GM18520 (cell line): Measurements from ENCODE around the gene SLC51A.
A peak's percentile ranks its signal among the peaks of the same experiment; 100 is the strongest.
"Not testable (repeated sequence)": the region's sequence is repeated elsewhere in the genome, so short reads cannot be mapped to it uniquely, and the experiment has no call there.

Experiments
- ATAC-seq: cut with Tn5 transposase; IDR thresholded peaks from one replicate; pipeline ENCODE4 v1.9.1; 2021; ENCODE audit not compliant: unreplicated experiment

Gene SLC51A

DNA sequence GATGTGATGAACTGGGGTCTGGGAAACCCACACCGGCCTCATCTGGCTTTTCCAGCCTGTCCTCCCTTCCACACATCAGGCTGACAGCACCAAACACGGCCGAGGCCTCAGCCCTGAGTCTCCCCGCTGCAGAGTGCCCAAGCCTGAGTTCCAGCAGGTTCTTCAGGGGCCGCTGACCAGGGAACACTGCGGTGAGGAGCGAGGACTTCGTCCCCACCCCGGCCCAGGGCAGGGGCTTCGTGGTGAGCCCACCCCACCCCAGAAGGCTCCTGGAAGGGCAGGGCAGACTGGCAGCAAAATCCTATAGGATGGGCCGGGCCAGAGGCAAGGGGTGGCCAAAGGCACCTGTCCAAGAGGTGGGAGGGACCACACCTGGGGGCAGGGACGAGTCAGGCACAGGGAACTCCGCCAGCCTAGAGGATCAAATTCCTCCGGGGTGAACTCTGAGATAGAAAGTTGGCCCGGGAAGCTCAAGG, at the start of gene SLC51A:
TSS of gene SLC51A (plus strand) at position 446 of the 476 bp plus-strand sequence. CDS start 179 bp downstream, outside the sequence.
- ATAC-seq: no peak

DNA sequence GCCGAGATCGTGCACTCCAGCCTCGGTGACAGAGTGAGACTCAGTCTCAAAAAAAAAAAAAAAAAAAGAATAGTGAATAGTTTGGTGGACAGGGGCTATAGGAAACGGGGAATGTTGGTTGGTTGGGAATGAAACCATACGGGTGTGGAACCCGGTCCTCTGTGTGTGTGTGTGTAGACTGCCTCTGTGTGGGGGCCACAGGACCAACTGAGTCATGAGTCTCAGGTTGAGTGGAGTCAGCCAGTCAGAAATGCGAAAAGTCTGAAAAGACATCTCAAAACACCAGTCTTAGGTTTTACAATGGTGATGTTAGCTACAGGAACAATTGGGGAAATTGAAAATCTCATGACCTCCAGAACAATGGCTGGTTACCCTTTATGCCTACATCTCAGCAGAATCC, 49.6 kb upstream of the SLC51A start:
- ATAC-seq: no peak

- ATAC-seq: no peak
These were observed 47.4 kb upstream of the SLC51A start for GRCh38 chr3:196168808-196169391.

DNA sequence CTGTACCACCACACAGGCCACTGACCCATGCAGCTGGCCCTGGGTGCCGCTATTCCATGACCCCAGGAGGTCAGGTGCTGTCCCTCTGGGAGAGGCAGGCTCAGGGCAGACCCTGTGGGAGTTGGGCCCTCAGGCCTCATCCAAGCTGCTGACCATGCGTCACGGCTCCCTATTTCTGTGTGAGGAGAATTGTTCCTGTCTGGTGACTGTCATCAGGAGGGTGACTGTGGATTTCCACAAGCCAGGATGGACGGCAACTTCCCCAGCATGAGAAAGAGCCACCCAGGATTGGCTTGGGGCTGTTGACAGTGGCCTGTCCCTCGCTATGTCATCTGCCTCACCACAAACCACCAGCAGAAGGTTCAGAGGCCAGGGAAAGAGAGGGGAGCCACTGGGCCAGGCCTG, 46.5 kb upstream of the SLC51A start:
- no peak for ATAC-seq

DNA sequence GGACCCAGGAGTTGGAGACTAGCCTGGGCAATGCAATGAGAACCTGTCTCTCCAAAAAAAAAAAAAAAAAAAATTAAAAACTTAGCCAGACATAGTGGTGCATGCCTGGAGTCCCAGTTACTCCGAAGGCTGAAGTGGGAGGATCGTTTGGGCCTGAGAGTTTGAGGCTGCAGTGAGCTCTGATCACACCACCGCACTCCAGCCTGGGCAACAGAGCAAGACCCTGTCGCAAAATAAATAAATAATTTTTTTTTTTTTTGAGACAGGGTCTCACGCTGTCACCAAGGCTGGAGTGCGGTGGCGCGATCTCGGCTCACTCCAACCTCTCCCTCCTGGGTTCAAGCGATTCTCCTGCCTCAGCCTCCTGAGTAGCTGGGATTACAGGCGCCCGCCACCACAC, 46.0 kb upstream of the SLC51A start:
- ATAC-seq: not testable (repeated sequence)

GRCh38 chr3:196174652-196175051, 41.7 kb upstream of the SLC51A start:
- no peak for ATAC-seq

DNA sequence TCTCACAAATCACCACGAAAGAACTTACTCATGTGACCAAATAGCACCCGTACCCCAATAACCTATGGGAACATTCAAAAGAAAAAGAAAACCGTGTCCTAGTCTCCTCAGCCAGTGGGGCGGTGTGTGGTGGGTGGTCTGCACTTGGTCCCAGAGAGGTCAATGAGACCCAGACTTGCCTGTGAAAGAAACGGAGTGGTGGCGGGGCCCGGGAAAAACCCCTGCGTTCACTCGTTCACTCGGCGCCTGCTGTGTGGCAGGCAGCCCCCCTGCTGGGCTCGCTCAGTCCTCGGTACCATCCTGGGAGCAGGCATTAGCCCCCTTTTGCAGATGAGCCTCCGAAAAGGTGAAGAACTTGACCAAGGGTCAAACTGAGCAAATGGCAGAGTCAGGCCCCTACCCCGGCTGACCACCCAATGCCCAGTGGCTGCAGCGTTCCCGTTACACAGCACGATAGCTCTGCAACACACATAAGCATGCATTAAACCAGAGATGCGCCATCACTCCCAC, 41.2 kb upstream of the SLC51A start:
- ATAC-seq: no peak

GRCh38 chr3:196175722-196176121, 40.6 kb upstream of the SLC51A start:
- ATAC-seq: no peak

GRCh38 chr3:196177567-196177966, 38.8 kb upstream of the SLC51A start:
- no peak for ATAC-seq

DNA sequence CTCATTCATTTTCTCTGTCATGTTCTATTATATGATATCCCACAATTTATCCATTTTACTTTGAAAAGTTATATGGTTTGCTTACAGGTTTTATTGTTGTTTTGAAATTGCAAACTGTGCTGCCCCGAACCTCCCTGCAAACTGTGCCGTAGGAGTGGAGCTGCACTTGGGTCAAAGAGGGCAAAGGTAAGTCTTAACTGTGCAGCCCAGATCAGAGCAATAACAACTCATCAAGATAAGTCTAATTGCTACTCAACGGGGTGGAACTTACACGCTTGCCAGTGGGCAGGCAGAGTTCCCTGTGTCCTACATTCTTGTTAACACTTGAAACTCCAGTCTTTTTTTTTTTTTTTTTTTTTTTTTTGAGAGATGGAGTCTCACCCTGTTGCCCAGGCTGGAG, 38.4 kb upstream of the SLC51A start:
- no peak for ATAC-seq

GRCh38 chr3:196178993-196179379, 37.3 kb upstream of the SLC51A start:
- ATAC-seq: no peak

- peak; percentile 62 for ATAC-seq
These were observed 36.7 kb upstream of the SLC51A start for GRCh38 chr3:196179380-196180308.

DNA sequence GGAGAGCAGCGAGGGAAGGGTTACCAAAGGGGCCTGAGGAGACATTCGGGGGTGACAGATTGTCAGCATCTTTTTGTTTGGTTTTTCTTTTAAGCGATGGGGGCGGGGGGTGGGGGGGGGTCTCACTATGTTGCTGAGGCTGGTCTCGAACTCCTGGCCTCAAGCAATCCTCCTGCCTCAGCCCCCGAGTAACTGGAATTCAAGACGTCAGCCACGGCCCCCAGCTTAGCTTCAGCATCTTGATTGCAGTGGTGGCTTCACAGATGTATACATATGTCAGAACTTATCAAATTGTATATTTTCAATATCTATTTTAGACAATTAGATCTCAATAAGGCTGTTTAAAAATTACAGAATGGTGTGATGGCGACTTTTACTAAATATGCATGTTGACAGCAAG, 36.0 kb upstream of the SLC51A start:
- ATAC-seq: no peak

DNA sequence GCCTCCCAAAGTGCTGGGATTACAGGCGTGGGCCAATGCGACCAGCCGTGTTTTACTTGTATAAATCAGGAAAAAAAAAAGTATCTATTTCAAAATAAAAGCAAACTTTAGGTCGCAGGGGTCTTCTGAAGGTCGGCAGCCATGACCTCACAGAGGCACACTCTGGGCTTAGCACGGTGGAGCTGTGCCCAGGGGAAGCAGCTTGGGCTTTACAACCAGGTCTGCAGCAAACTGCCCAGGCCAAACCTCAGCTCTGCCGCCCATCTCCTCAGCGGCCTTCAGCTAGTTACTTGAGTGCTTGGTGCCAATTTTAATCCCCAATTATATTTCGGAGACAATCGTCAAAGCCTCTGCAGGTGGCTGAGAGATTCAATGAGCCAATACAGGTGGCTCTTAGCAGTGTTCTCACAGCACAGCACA, 35.2 kb upstream of the SLC51A start:
- ATAC-seq: no peak

GRCh38 chr3:196184169-196184432, 32.2 kb upstream of the SLC51A start:
- ATAC-seq: not testable (repeated sequence)

DNA sequence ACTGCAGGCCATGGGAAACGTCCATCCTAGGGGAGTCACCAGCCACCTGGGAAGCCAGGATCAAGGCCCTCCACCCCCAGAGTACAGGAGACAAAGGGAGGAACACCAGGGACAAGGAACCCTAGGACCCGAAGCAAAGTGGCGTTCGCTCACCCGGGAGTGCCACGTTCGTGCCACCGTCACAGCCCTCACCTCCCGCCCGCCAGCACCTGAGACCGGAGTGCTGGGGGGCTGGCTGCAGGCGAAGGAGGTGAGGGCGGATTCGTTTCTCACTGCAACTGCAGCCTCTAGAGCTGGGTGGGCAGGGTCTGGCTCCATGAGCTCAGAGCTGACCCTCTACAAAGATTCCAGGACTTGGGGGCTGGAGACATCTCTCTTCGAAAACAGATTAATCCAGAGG, 31.5 kb upstream of the SLC51A start:
- ATAC-seq: no peak

DNA sequence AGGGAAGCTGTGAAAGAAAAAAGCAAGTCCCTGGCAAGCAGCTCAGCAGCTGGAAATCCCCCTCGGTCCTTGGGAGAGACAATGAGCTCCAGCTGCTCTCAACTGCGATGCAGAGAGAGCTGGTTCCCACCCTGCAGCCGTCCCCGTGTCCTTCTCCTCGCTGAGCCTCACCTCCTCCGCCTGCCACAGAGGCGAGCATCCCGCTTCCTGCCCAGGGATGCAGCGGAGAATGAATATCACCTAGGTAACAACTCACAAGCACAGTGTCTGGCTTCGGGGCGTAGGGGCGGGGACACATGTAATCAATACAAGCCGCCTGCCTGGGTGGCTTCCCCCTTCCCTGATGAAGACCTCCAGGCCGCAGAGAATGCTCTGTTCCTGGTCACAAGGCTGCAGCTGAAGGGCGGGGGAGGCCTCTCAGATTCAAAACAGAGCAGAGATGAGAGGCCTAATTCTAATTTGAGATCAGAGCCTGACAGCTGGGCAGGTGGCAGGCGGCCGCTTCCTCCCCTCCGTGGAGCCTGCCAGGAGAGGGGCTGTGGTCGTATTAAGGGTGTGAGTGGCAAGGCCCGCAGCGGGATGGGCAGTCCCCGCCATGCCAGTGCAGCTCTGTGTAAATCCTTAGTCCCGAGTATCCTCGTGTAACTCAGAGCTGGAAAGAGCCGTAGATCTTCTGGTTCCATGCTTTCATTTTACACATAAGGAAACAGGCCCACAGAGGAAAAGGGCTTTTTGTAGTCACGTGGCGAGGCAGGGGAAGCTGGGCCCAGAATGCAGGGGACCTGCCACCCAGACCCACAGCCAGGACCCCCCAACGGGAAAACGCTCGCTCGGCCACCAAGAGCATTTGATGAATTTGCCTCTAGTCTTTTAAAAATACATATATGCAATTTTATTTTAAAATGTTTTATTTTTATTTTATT, 29.4 kb upstream of the SLC51A start:
- ATAC-seq: peak; percentile 35

- ATAC-seq: no peak
These were observed 26.6 kb upstream of the SLC51A start for GRCh38 chr3:196189566-196190347.

GRCh38 chr3:196192036-196192523, 24.3 kb upstream of the SLC51A start:
- no peak for ATAC-seq

- no peak for ATAC-seq
These were observed 23.7 kb upstream of the SLC51A start for GRCh38 chr3:196192524-196193051.
